Liver (tissue), 9 donors: ENCODE data around the gene CD247. TPM values are rescaled to one million over a fixed set of nuclear protein-coding genes. Genes with fewer than 3 reads are reported as not detected.

ENCODE experiments used
- DNase-seq: peaks from one replicate; pipeline ENCODE4 v3.0.0-alpha.2; 2017; ENCODE audit warnings: low spot score
- H3K27ac ChIP-seq, 2 donors: one replicate each; pipeline ENCODE4 v1.7.0; 2013; ENCODE audit warnings: inconsistent platforms in 2 of 2, low read length in 2 of 2, control low read depth in 1 of 2, low read depth in 1 of 2, mild to moderate bottlenecking in 1 of 2
- H3K27me3 ChIP-seq, 4 donors: one replicate each; pipeline versions ENCODE4 v1.6.1 to v1.7.0; 2013; ENCODE audit warnings: low read length in 3 of 4, inconsistent platforms in 1 of 4, mild to moderate bottlenecking in 1 of 4, moderate library complexity in 1 of 4; ENCODE audit not compliant: control insufficient read depth in 4 of 4, insufficient read depth in 4 of 4
- H3K36me3 ChIP-seq, 4 donors: one replicate each; pipeline versions ENCODE4 v1.6.1 to v1.7.0; 2013; ENCODE audit warnings: low read length in 3 of 4, mild to moderate bottlenecking in 3 of 4, low read depth in 1 of 4, moderate library complexity in 1 of 4; ENCODE audit not compliant: control insufficient read depth in 4 of 4, insufficient read depth in 3 of 4
- H3K4me1 ChIP-seq, 4 donors: one replicate each; pipeline versions ENCODE4 v1.6.1 to v1.7.0; 2013; ENCODE audit warnings: low read length in 3 of 4, mild to moderate bottlenecking in 3 of 4, moderate library complexity in 1 of 4; ENCODE audit not compliant: control insufficient read depth in 4 of 4, insufficient read depth in 4 of 4
- H3K4me3 ChIP-seq, 3 donors: one replicate each; pipeline versions ENCODE4 v1.6.1 to v1.7.0; 2013; ENCODE audit warnings: low read length in 3 of 3, control low read depth in 1 of 3, low read depth in 1 of 3, mild to moderate bottlenecking in 1 of 3
- H3K9ac ChIP-seq, 2 donors: one replicate each; pipeline ENCODE4 v1.7.0; 2013; ENCODE audit warnings: low read length in 2 of 2, mild to moderate bottlenecking in 2 of 2, moderate library complexity in 2 of 2, control low read depth in 1 of 2, low read depth in 1 of 2
- H3K9me3 ChIP-seq, 4 donors: one replicate each; pipeline versions ENCODE4 v1.6.1 to v1.7.0; 2013; ENCODE audit warnings: low read length in 3 of 4; ENCODE audit not compliant: control insufficient read depth in 4 of 4
- CTCF ChIP-seq: fragments of 150-350 bp; IDR thresholded peaks from 2 replicates; pipeline ENCODE4 v1.5.1; 2017; ENCODE audit warnings: improper control_type of control experiment, low read depth, low read length; ENCODE audit not compliant: missing input control
- FOXA1 ChIP-seq: IDR thresholded peaks from 2 replicates; pipeline ENCODE4 v1.6.1; 2016; ENCODE audit warnings: antibody characterized with exemption
- FOXA2 ChIP-seq: IDR thresholded peaks from 2 replicates; pipeline ENCODE4 v1.6.1; 2016; ENCODE audit warnings: antibody characterized with exemption
- HNF4A ChIP-seq, 2 donors: conservative IDR thresholded peaks; 2 replicates each; pipeline ENCODE4 v1.6.1; 2016; ENCODE audit warnings: antibody characterized with exemption in 2 of 2, mild to moderate bottlenecking in 2 of 2
- HNF4G ChIP-seq: IDR thresholded peaks from 2 replicates; pipeline ENCODE4 v1.6.1; 2016; ENCODE audit warnings: antibody characterized with exemption
- MAX ChIP-seq: IDR thresholded peaks from 2 replicates; pipeline ENCODE4 v1.6.1; 2016; ENCODE audit warnings: antibody characterized with exemption
- NR2F2 ChIP-seq: IDR thresholded peaks from 2 replicates; pipeline ENCODE4 v1.6.1; 2016; ENCODE audit warnings: antibody characterized with exemption
- RAD21 ChIP-seq, 2 donors: IDR thresholded peaks; 2 replicates each; pipeline ENCODE4 v1.6.1; 2016; ENCODE audit warnings: antibody characterized with exemption in 2 of 2, mild to moderate bottlenecking in 2 of 2
- RXRA ChIP-seq, 2 donors: IDR thresholded peaks; 2 replicates each; pipeline ENCODE4 v1.6.1; 2017 to 2018; ENCODE audit warnings: antibody characterized with exemption in 2 of 2, mild to moderate bottlenecking in 1 of 2
- SP1 ChIP-seq: IDR thresholded peaks from 2 replicates; pipeline ENCODE4 v1.6.1; 2018; ENCODE audit warnings: antibody characterized with exemption, mild to moderate bottlenecking
- TAF1 ChIP-seq: conservative IDR thresholded peaks from 2 replicates; pipeline ENCODE4 v1.6.1; 2016; ENCODE audit warnings: antibody characterized with exemption, mild to moderate bottlenecking
- YY1 ChIP-seq: IDR thresholded peaks from 2 replicates; pipeline ENCODE4 v1.6.1; 2016; ENCODE audit warnings: antibody characterized with exemption, mild to moderate bottlenecking
- ZBTB33 ChIP-seq: IDR thresholded peaks from 2 replicates; pipeline ENCODE4 v1.6.1; 2016; ENCODE audit warnings: antibody characterized with exemption
- WGBS: extraction: QIAGEN DNeasy Blood & Tissue Kit; methylation state at CpG from one replicate; pipeline ENCODE4 v1.1.7; 2013; 5-methylcytosine and 5-hydroxymethylcytosine counted together
- polyA plus RNA-seq, 2 donors: library from polyadenylated mRNA; stranded (reverse) in 1 of 2; unstranded in 1 of 2; fragments of 200-250 nt in 1 of 2; fragments of >200 nt in 1 of 2; fragmentation: Nextera tagmentation in 1 of 2; extraction: Ambion mirVana in 1 of 2; gene quantifications; one replicate each; pipeline versions ENCODE4 v1.2.1 to v1.2.3, GENCODE V29; 2013 to 2015
- total RNA-seq, 2 donors: library from RNA; depleted of rRNA; stranded (reverse); fragments of >200 nt; gene quantifications; one replicate each; pipeline ENCODE4 v1.2.3, GENCODE V29; 2014
- TF ChIP-seq, protein P1 (sequence below): IDR thresholded peaks from 2 replicates; pipeline ENCODE4 v1.6.1; 2016; ENCODE audit warnings: antibody characterized with exemption
- TF ChIP-seq, protein P2 (sequence below): IDR thresholded peaks from 2 replicates; pipeline ENCODE4 v1.6.1; 2016; ENCODE audit warnings: antibody characterized with exemption, mild to moderate bottlenecking
- donor health status: healthy.
- donor health status: healthy.
- donor health status: healthy.
- donor health status: healthy.
- donor health status: healthy.

Gene CD247
- total and polyA plus RNA-seq, 4 donors = 0.61 to 2.2 (median 1.6) TPM

GRCh38 chr1:167474191-167474641, 44.1 kb downstream of the CD247 start (continued):
- no peak for TF ChIP-seq CTCF
- TF ChIP-seq HNF4G = no peak
- TF ChIP-seq, protein P1, sequence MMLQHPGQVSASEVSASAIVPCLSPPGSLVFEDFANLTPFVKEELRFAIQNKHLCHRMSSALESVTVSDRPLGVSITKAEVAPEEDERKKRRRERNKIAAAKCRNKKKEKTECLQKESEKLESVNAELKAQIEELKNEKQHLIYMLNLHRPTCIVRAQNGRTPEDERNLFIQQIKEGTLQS = no peak
- no peak for TF ChIP-seq RXRA (IDR thresholded peaks at IDR 0.05)

DNA sequence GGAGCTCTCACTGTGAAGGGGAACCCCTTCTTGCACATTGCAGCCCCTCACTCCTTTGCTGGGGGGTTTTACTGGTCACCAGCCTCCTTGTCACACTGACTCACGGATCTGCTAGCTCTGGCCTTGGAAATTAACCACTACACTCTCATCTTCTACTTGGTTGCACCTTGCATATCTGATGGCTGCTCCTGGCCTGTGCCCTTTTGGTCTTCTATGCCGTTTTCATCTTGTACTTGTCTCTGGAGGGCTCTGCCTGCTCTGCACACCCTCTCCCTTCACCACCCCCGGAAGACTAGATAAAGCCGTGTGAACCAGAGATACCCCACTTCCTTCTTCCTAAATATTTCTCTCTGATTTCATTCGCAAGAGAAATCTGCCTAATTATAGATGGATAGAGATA, 44.6 kb downstream of the CD247 start:
- H3K4me1 ChIP-seq = no peaks in the 10 kb centered on the region
- no peak overlapping the region for H3K27ac ChIP-seq
- H3K36me3 ChIP-seq = no peaks in the 10 kb centered on the region
- no peak for DNase-seq
- H3K27me3 ChIP-seq = no peaks in the 10 kb centered on the region
- WGBS = 62% methylated on average over 5 of the region's 5 CpGs
- TF ChIP-seq ZBTB33 = no peak
- TF ChIP-seq SP1 = no peak
- no peak for TF ChIP-seq NR2F2
- TF ChIP-seq YY1 = no peak
- TF ChIP-seq RXRA (IDR thresholded peaks at IDR 0.05) = no peak
- TF ChIP-seq MAX = no peak
- TF ChIP-seq HNF4A (conservative IDR thresholded peaks at IDR 0.05) = no peak
- TF ChIP-seq, protein P2, sequence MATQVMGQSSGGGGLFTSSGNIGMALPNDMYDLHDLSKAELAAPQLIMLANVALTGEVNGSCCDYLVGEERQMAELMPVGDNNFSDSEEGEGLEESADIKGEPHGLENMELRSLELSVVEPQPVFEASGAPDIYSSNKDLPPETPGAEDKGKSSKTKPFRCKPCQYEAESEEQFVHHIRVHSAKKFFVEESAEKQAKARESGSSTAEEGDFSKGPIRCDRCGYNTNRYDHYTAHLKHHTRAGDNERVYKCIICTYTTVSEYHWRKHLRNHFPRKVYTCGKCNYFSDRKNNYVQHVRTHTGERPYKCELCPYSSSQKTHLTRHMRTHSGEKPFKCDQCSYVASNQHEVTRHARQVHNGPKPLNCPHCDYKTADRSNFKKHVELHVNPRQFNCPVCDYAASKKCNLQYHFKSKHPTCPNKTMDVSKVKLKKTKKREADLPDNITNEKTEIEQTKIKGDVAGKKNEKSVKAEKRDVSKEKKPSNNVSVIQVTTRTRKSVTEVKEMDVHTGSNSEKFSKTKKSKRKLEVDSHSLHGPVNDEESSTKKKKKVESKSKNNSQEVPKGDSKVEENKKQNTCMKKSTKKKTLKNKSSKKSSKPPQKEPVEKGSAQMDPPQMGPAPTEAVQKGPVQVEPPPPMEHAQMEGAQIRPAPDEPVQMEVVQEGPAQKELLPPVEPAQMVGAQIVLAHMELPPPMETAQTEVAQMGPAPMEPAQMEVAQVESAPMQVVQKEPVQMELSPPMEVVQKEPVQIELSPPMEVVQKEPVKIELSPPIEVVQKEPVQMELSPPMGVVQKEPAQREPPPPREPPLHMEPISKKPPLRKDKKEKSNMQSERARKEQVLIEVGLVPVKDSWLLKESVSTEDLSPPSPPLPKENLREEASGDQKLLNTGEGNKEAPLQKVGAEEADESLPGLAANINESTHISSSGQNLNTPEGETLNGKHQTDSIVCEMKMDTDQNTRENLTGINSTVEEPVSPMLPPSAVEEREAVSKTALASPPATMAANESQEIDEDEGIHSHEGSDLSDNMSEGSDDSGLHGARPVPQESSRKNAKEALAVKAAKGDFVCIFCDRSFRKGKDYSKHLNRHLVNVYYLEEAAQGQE = no peak
- TF ChIP-seq CTCF = no peak
- no peak for TF ChIP-seq FOXA2
- no peak for TF ChIP-seq RAD21 (IDR thresholded peaks at IDR 0.05)
- TF ChIP-seq FOXA1 = no peak
- TF ChIP-seq, protein P1 = no peak
- TF ChIP-seq TAF1 = no peak
- H3K9me3 ChIP-seq = no peaks in the 10 kb centered on the region
- H3K4me3 ChIP-seq = no peak overlapping the region
- H3K9ac ChIP-seq = no peak overlapping the region
